Endothelial cell of umbilical vein (primary cell): Measurements from ENCODE around the gene LCMT2. TPM values are rescaled to one million over a fixed set of nuclear protein-coding genes. Genes with fewer than 3 reads are reported as not detected.

Experiments used
- BruUV-seq: library from RNA; stranded (reverse); fragments of 400-500 nt; replicated peaks from 2 replicates; lab custom pipeline; 2021; lab: Mats Ljungman, UMichigan
- CTCF ChIA-PET: fragments of 300-600, 350-600 bp; sonication (Branson Sonifier 250); formaldehyde crosslinking; loops from one replicate; lab custom pipeline; 2021; ENCODE audit warnings: antibody characterized with exemption, inconsistent platforms; lab: Charles Lee
- POLR2A ChIA-PET: fragments of 300-600, 350-600 bp; sonication (Branson Sonifier 250); formaldehyde crosslinking; loops from one replicate; lab custom pipeline; 2021; ENCODE audit warnings: antibody characterized with exemption, inconsistent platforms; lab: Charles Lee
- DNase-seq: peaks from one replicate; pipeline ENCODE4 v3.0.0-alpha.2; 2011; ENCODE audit warnings: low read depth, low spot score
- FAIRE-seq: peaks from 2 replicates; lab custom pipeline; 2011; peaks lifted over from hg19 to GRCh38; lab: Jason Lieb, UNC
- H2AFZ ChIP-seq: 2 replicates; pipeline ENCODE4 v1.6.0; 2012; ENCODE audit warnings: low read depth, low read length, control low read depth, inconsistent platforms
- H3K27ac ChIP-seq: 2 replicates; pipeline ENCODE4 v1.5.1; 2011; ENCODE audit warnings: low read depth, mild to moderate bottlenecking, control low read depth, low read length, moderate library complexity; ENCODE audit not compliant: insufficient read depth
- H3K27me3 ChIP-seq, 2 experiments: 2 replicates each; pipeline versions ENCODE4 v1.6.0 to v1.6.1; 2011; ENCODE audit warnings: low read length in 2 of 2, mixed read lengths in 1 of 2; ENCODE audit not compliant: control insufficient read depth in 2 of 2, insufficient read depth in 2 of 2
- H3K36me3 ChIP-seq, 2 experiments: 2 replicates in 1 of 2; 3 replicates in 1 of 2; pipeline ENCODE4 v1.5.1; 2011; ENCODE audit warnings: low read length in 2 of 2, mild to moderate bottlenecking in 1 of 2, moderate library complexity in 1 of 2; ENCODE audit not compliant: control insufficient read depth in 2 of 2, insufficient read depth in 2 of 2; ENCODE audit errors: extremely low read depth in 1 of 2
- H3K4me1 ChIP-seq: 3 replicates; pipeline ENCODE4 v1.5.1; 2011; ENCODE audit warnings: mild to moderate bottlenecking, low read length; ENCODE audit not compliant: control insufficient read depth, insufficient read depth; ENCODE audit errors: extremely low read depth
- H3K4me2 ChIP-seq: 2 replicates; pipeline ENCODE4 v1.6.1; 2011; ENCODE audit warnings: low read length, control low read depth, mixed read lengths; ENCODE audit not compliant: insufficient read depth
- H3K4me3 ChIP-seq, 3 experiments: fragments of 200-600 bp in 1 of 3; sonication (generic), shearing (Covaris generic) in 1 of 3; replicated peaks in 1 of 3; 2 replicates each; pipeline ENCODE4 v1.5.1; 2011 to 2016; ENCODE audit warnings: control low read depth in 3 of 3, low read length in 3 of 3, mild to moderate bottlenecking in 2 of 3, inconsistent platforms in 1 of 3, low read depth in 1 of 3, moderate library complexity in 1 of 3; ENCODE audit not compliant: insufficient read depth in 1 of 3
- H3K79me2 ChIP-seq: 2 replicates; pipeline ENCODE4 v1.6.0; 2012; ENCODE audit warnings: low read length, inconsistent platforms; ENCODE audit not compliant: control insufficient read depth, insufficient read depth
- H3K9ac ChIP-seq: replicated peaks from 2 replicates; pipeline ENCODE3; 2011; ENCODE audit warnings: low read length, control low read depth; ENCODE audit not compliant: insufficient read depth; ENCODE audit errors: extremely low read depth
- H3K9me1 ChIP-seq: replicated peaks from 3 replicates; pipeline ENCODE4 v1.6.0; 2011; ENCODE audit warnings: mild to moderate bottlenecking, low read length; ENCODE audit not compliant: control insufficient read depth, insufficient read depth; ENCODE audit errors: extremely low read depth
- H3K9me3 ChIP-seq: replicated peaks from 2 replicates; pipeline ENCODE4 v1.5.1; 2012; ENCODE audit warnings: low read length, inconsistent platforms; ENCODE audit not compliant: control insufficient read depth, insufficient read depth
- H4K20me1 ChIP-seq: replicated peaks from 2 replicates; pipeline ENCODE3; 2011; ENCODE audit warnings: mild to moderate bottlenecking, low read length; ENCODE audit not compliant: control insufficient read depth, insufficient read depth; ENCODE audit errors: extremely low read depth
- CTCF ChIP-seq, 2 donors: IDR thresholded peaks; 1 replicate in 1 of 2; 2 replicates in 1 of 2; pipeline ENCODE4 v1.5.1; 2011; ENCODE audit warnings: low read length in 2 of 2, mild to moderate bottlenecking in 2 of 2, moderate library complexity in 2 of 2, control low read depth in 1 of 2, inconsistent platforms in 1 of 2, low read depth in 1 of 2; ENCODE audit not compliant: insufficient read depth in 1 of 2; ENCODE audit errors: extremely low read depth in 1 of 2
- EZH2 ChIP-seq: IDR thresholded peaks from 2 replicates; pipeline ENCODE4 v1.6.1; 2012; ENCODE audit warnings: borderline replicate concordance, low read depth, mild to moderate bottlenecking, moderate library complexity, low read length, inconsistent platforms; ENCODE audit not compliant: severe bottlenecking
- FOS ChIP-seq: IDR thresholded peaks from 2 replicates; pipeline ENCODE4 v1.6.1; 2011; ENCODE audit warnings: mild to moderate bottlenecking, low read length, moderate library complexity, borderline replicate concordance; ENCODE audit not compliant: insufficient read depth
- GATA2 ChIP-seq: IDR thresholded peaks from 2 replicates; pipeline ENCODE4 v1.7.0; 2011; ENCODE audit warnings: low read depth, mild to moderate bottlenecking, moderate library complexity, mixed read lengths, low read length; ENCODE audit not compliant: insufficient read length, insufficient read depth
- JUN ChIP-seq: IDR thresholded peaks from 2 replicates; pipeline ENCODE4 v1.6.1; 2011; ENCODE audit warnings: borderline replicate concordance, low read depth; ENCODE audit not compliant: insufficient read length, insufficient read depth
- MAX ChIP-seq: IDR thresholded peaks from 2 replicates; pipeline ENCODE4 v1.6.1; 2011; ENCODE audit not compliant: insufficient read depth, insufficient read length
- MYC ChIP-seq: IDR thresholded peaks from one replicate; pipeline ENCODE4 v1.6.1; 2011; ENCODE audit warnings: mild to moderate bottlenecking, low read depth, low read length
- POLR2A ChIP-seq: IDR thresholded peaks from 2 replicates; pipeline ENCODE4 v1.6.1; 2012; ENCODE audit warnings: low read depth, mild to moderate bottlenecking, control low read depth, low read length
- POLR2AphosphoS5 ChIP-seq: IDR thresholded peaks from 2 replicates; pipeline ENCODE4 v1.6.1; 2012; ENCODE audit warnings: low read depth, mild to moderate bottlenecking, control low read depth, low read length, moderate library complexity; ENCODE audit not compliant: insufficient read depth
- dilution Hi-C: fragments of 300-500 bp; cut with MboI; formaldehyde crosslinking; loops from one replicate; pipeline ENCODE4 v1.15.0; 2019; ENCODE audit warnings: low sequenced_read_pairs; ENCODE audit not compliant: extremely low pct_ligation_motif_present
- intact Hi-C: fragments of 100-400 bp; cut with micrococcal nuclease; formaldehyde crosslinking; loops from one replicate; pipeline ENCODE4 v1.10.0; 2022
- polyA plus RNA-seq, 4 experiments: library from polyadenylated mRNA; depleted of rRNA in 3 of 4; stranded (reverse) in 3 of 4; unstranded in 1 of 4; fragments of >200 nt; gene quantifications; 2 replicates each; pipeline versions ENCODE4 v1.2.1 to v1.2.3, GENCODE V29; 2011 to 2012; ENCODE audit warnings: missing spikeins in 1 of 4
- total RNA-seq: library from RNA; stranded (reverse); gene quantifications from 2 replicates; pipeline ENCODE4 v1.2.3, GENCODE V29; 2021

LCMT2 gene
- total and polyA plus RNA-seq, 2 donors (not counting 3 experiments of a cell fraction or from before 2014, with no cell fraction given) = 4.1 to 6.1 TPM

- dilution Hi-C loops = no loop called here
These were observed 31.0 kb downstream of the LCMT2 start for GRCh38 chr15:43299411-43299810.

GRCh38 chr15:43294091-43294706 lies 36.2 kb downstream of the LCMT2 start:
- BruUV-seq = no TSS peak
- H2AFZ ChIP-seq = no peak overlapping the region
- H3K79me2 ChIP-seq = no peaks in the 10 kb centered on the region
- no peak overlapping the region for H3K9ac ChIP-seq
- no peak for TF ChIP-seq POLR2A
- TF ChIP-seq JUN = no peak
- no peak for TF ChIP-seq MYC
- TF ChIP-seq CTCF (IDR thresholded peaks at IDR 0.05; ENCODE audit: extremely low read depth in 1 of 2, insufficient read depth in 1 of 2, low read depth in 1 of 2, low read length in 2 of 2) = no peak
- no peak for TF ChIP-seq FOS
- TF ChIP-seq EZH2 = no peak
- no peak for TF ChIP-seq POLR2AphosphoS5
- TF ChIP-seq MAX = no peak
- no peak for TF ChIP-seq GATA2
- POLR2A ChIA-PET = no interaction called here
- FAIRE-seq = no peak
- peaks cover 26 to 34% of the 10 kb centered on the region in 2 experiments for H3K27me3 ChIP-seq
- H4K20me1 ChIP-seq = no peaks in the 10 kb centered on the region
- H3K4me1 ChIP-seq = no peaks in the 10 kb centered on the region
- no peaks in the 10 kb centered on the region for H3K9me1 ChIP-seq
- H3K27ac ChIP-seq = no peak overlapping the region
- H3K4me2 ChIP-seq = no peak overlapping the region
- CTCF ChIA-PET = interaction anchor here (1.3 to 4.4 kb wide), 2 partner anchors 9 to 69 kb away, joined by 6 to 23 read pairs; no protein-coding TSS in a partner anchor
- dilution Hi-C loops = no loop called here
- intact Hi-C loops = no loop called here
- no peaks in the 10 kb centered on the region for H3K36me3 ChIP-seq
- H3K4me3 ChIP-seq = no peak overlapping the region
- H3K9me3 ChIP-seq = no peaks in the 10 kb centered on the region
- DNase-seq = no peak

More at GRCh38 chr15:43299411-43299810, 31.0 kb downstream of the LCMT2 start:
- POLR2A ChIA-PET = no interaction called here
- Histone ChIP-seq H3K36me3 (no peaks in the 10 kb centered on the region), H3K27ac (no peak overlapping the region), H3K9ac (no peak overlapping the region), H3K4me1 (no peaks in the 10 kb centered on the region), H3K4me2 (no peak overlapping the region), H3K27me3 (peaks cover 4 to 19% of the 10 kb centered on the region in 2 experiments), H3K9me1 (no peaks in the 10 kb centered on the region), H3K79me2 (no peaks in the 10 kb centered on the region), H3K4me3 (no peak overlapping the region), H3K9me3 (no peaks in the 10 kb centered on the region), H2AFZ (no peak overlapping the region), H4K20me1 (no peaks in the 10 kb centered on the region)
- DNase-seq = no peak
- CTCF ChIA-PET = interaction anchor here (1.0 to 1.6 kb wide), 2 partner anchors 14 to 105 kb away, joined by 3 to 6 read pairs; no protein-coding TSS in a partner anchor
- FAIRE-seq = no peak
- no TSS peak for BruUV-seq
- no peak for TF ChIP-seq POLR2A
- intact Hi-C loops = no loop called here
